Stimulated activated effector memory CD8-positive, alpha-beta T cell treated with anti-CD3 and anti-CD28 coated beads, Interleukin-12 subunit alpha, Interleukin-12 subunit beta, amount 100 ng/mL, for 72 hours (primary cell): ENCODE data around the gene FADS2.

Source experiments
- ATAC-seq: fragments of 150-1000 bp; cut with Tn5 transposase; 2 replicates; pipeline ENCODE4 v1.10.0; 2021
- DNase-seq, 2 donors: peaks; one replicate each; pipeline ENCODE4 v3.0.0; 2021 to 2022; ENCODE audit warnings: low spot score in 2 of 2
- H3K27ac Mint-ChIP-seq: one replicate; pipeline ENCODE4 v1.8.0; 2022; ENCODE audit warnings: mild to moderate bottlenecking, mixed read lengths
- H3K36me3 Mint-ChIP-seq: one replicate; pipeline ENCODE4 v1.8.0; 2022; ENCODE audit warnings: mild to moderate bottlenecking, mixed read lengths
- H3K4me1 Mint-ChIP-seq: one replicate; pipeline ENCODE4 v1.8.0; 2022; ENCODE audit warnings: mixed read lengths
- H3K4me3 Mint-ChIP-seq: one replicate; pipeline ENCODE4 v1.8.0; 2022; ENCODE audit warnings: mild to moderate bottlenecking, mixed read lengths
- H3K9me3 Mint-ChIP-seq: one replicate; pipeline ENCODE4 v1.8.0; 2022; ENCODE audit warnings: mixed read lengths

The FADS2 gene

GRCh38 chr11:61810671-61811175 lies 17.4 kb upstream of the FADS2 start:
- Mint-ChIP-seq H3K9me3 (no peaks in the 10 kb centered on the region), H3K4me3 (no peak overlapping the region), H3K27ac (no peak overlapping the region), H3K36me3 (peaks cover 84% of the 10 kb centered on the region), H3K4me1 (peaks cover 12% of the 10 kb centered on the region)
- DNase-seq, result no peak
- no peak for ATAC-seq

GRCh38 chr11:61811831-61812230 lies 16.3 kb upstream of the FADS2 start:
- H3K4me3 Mint-ChIP-seq, result no peak overlapping the region
- ATAC-seq (no peak), DNase-seq (no peak)
- no peak overlapping the region for H3K27ac Mint-ChIP-seq
- peaks cover 18% of the 10 kb centered on the region for H3K4me1 Mint-ChIP-seq
- peaks cover 83% of the 10 kb centered on the region for H3K36me3 Mint-ChIP-seq
- no peaks in the 10 kb centered on the region for H3K9me3 Mint-ChIP-seq

- H3K4me3 Mint-ChIP-seq, result no peak overlapping the region
- no peak overlapping the region for H3K27ac Mint-ChIP-seq
- no peaks in the 10 kb centered on the region for H3K9me3 Mint-ChIP-seq
- H3K36me3 Mint-ChIP-seq, result peaks cover 72% of the 10 kb centered on the region
- H3K4me1 Mint-ChIP-seq, result peaks cover 18% of the 10 kb centered on the region
- ATAC-seq, result no peak
- DNase-seq, result no peak
Measured at GRCh38 chr11:61812736-61813411, 15.2 kb upstream of the FADS2 start.

- peak overlapping the region; percentile 96 for H3K4me3 Mint-ChIP-seq
- peaks cover 57% of the 10 kb centered on the region for H3K36me3 Mint-ChIP-seq
- H3K9me3 Mint-ChIP-seq, result no peaks in the 10 kb centered on the region
- peaks cover 18% of the 10 kb centered on the region for H3K4me1 Mint-ChIP-seq
- peak overlapping the region; percentile 92 for H3K27ac Mint-ChIP-seq
- ATAC-seq, result peak; percentile 6
- no peak for DNase-seq
Measured at GRCh38 chr11:61814247-61814957, 13.7 kb upstream of the FADS2 start.

GRCh38 chr11:61814958-61815789 lies 12.9 kb upstream of the FADS2 start:
- H3K9me3 Mint-ChIP-seq, result no peaks in the 10 kb centered on the region
- ATAC-seq (peak; percentile 59), DNase-seq (peak; percentile 62 to 87)
- H3K4me3 Mint-ChIP-seq, result peak overlapping the region; percentile 96
- H3K4me1 Mint-ChIP-seq, result peaks cover 18% of the 10 kb centered on the region
- H3K27ac Mint-ChIP-seq, result peak overlapping the region; percentile 92
- peaks cover 49% of the 10 kb centered on the region for H3K36me3 Mint-ChIP-seq

GRCh38 chr11:61815790-61816735 lies 12.0 kb upstream of the FADS2 start:
- Mint-ChIP-seq H3K9me3 (no peaks in the 10 kb centered on the region), H3K4me3 (peak overlapping the region; percentile 96), H3K4me1 (peaks cover 18% of the 10 kb centered on the region), H3K27ac (peak overlapping the region; percentile 92), H3K36me3 (peaks cover 40% of the 10 kb centered on the region)
- DNase-seq (peak; percentile 45 to 79), ATAC-seq (peak; percentile 78)

GRCh38 chr11:61816736-61817455 lies 11.2 kb upstream of the FADS2 start, which contains the start of gene FADS1:
Gene FADS1, minus strand, starts transcription at chr11:61817003. Its CDS starts 74 bp downstream, at chr11:61816929.
- peak; percentile 74 for ATAC-seq
- H3K27ac Mint-ChIP-seq, result peak within 1 kb of the TSS; percentile 92
- peaks cover 18% of the 10 kb centered on the region for H3K4me1 Mint-ChIP-seq

GRCh38 chr11:61817471-61818202 lies 10.5 kb upstream of the FADS2 start:
- Mint-ChIP-seq H3K27ac (no peak overlapping the region), H3K4me3 (peak overlapping the region; percentile 96), H3K4me1 (peaks cover 18% of the 10 kb centered on the region), H3K9me3 (no peaks in the 10 kb centered on the region), H3K36me3 (peaks cover 25% of the 10 kb centered on the region)
- no peak for DNase-seq
- no peak for ATAC-seq

More at GRCh38 chr11:61816736-61817455, 11.2 kb upstream of the FADS2 start, which contains the start of gene FADS1:
- H3K9me3 Mint-ChIP-seq, result no peaks in the 10 kb centered on the region
- H3K4me3 Mint-ChIP-seq, result peak within 1 kb of the TSS; percentile 96
- peak; percentile 70 to 89 for DNase-seq
- H3K36me3 Mint-ChIP-seq, result peaks cover 32% of the 10 kb centered on the region

GRCh38 chr11:61820174-61820573 lies 7.9 kb upstream of the FADS2 start:
- Mint-ChIP-seq H3K27ac (no peak overlapping the region), H3K9me3 (no peaks in the 10 kb centered on the region), H3K4me3 (no peak overlapping the region), H3K4me1 (peaks cover 11% of the 10 kb centered on the region), H3K36me3 (peaks cover 10% of the 10 kb centered on the region)
- DNase-seq (no peak), ATAC-seq (no peak)

- DNase-seq (no peak), ATAC-seq (no peak)
- H3K4me3 Mint-ChIP-seq, result peak overlapping the region; percentile 86
Measured at GRCh38 chr11:61826930-61827570, 1.1 kb upstream of the FADS2 start.

GRCh38 chr11:61828379-61828628 lies 204 bp downstream of the FADS2 start:
- peaks cover 20% of the 10 kb centered on the region for H3K36me3 Mint-ChIP-seq
- H3K9me3 Mint-ChIP-seq, result no peaks in the 10 kb centered on the region
- DNase-seq (peak in 1 of 2 donors; percentile 10), ATAC-seq (no peak)
- H3K4me1 Mint-ChIP-seq, result peaks cover 49% of the 10 kb centered on the region
- peak overlapping the region; percentile 88 for H3K27ac Mint-ChIP-seq
- peak overlapping the region; percentile 86 for H3K4me3 Mint-ChIP-seq

More at GRCh38 chr11:61826930-61827570, 1.1 kb upstream of the FADS2 start:
- Mint-ChIP-seq H3K36me3 (peaks cover 20% of the 10 kb centered on the region), H3K27ac (peak overlapping the region; percentile 88), H3K9me3 (no peaks in the 10 kb centered on the region), H3K4me1 (peaks cover 37% of the 10 kb centered on the region)

- H3K27ac Mint-ChIP-seq, result peak overlapping the region; percentile 88
- peaks cover 20% of the 10 kb centered on the region for H3K36me3 Mint-ChIP-seq
- no peaks in the 10 kb centered on the region for H3K9me3 Mint-ChIP-seq
- peak overlapping the region; percentile 86 for H3K4me3 Mint-ChIP-seq
- peak; percentile 45 to 67 for DNase-seq
- H3K4me1 Mint-ChIP-seq, result peaks cover 54% of the 10 kb centered on the region
- ATAC-seq, result peak; percentile 52
Measured at GRCh38 chr11:61828629-61829407, 718 bp downstream of the FADS2 start.
